Esophagus muscularis mucosa (tissue), 4 donors: Measurements from ENCODE around the gene ALKBH1.

ENCODE experiments used
- CTCF ChIP-seq, 3 experiments: fragments of 200-600 bp in 2 of 3; fragments of 450-650 bp in 1 of 3; sonication (generic) in 2 of 3; IDR thresholded peaks; one replicate each; pipeline ENCODE4 v1.5.1; 2017 to 2019; ENCODE audit warnings: antibody characterized with exemption in 3 of 3, mild to moderate bottlenecking in 2 of 3, moderate library complexity in 1 of 3
- EP300 ChIP-seq: sonication (generic); formaldehyde crosslinking; IDR thresholded peaks from one replicate; pipeline ENCODE4 v1.6.1; 2017; ENCODE audit warnings: antibody characterized with exemption
- POLR2A ChIP-seq: fragments of 450-650 bp; IDR thresholded peaks from one replicate; pipeline ENCODE4 v1.6.1; 2017; ENCODE audit warnings: antibody characterized with exemption, moderate library complexity, mild to moderate bottlenecking, low read depth
- POLR2AphosphoS5 ChIP-seq, 2 donors: sonication (generic); formaldehyde crosslinking; IDR thresholded peaks; one replicate each; pipeline ENCODE4 v1.6.1; 2017; ENCODE audit warnings: antibody characterized with exemption in 2 of 2

- no peak for TF ChIP-seq POLR2AphosphoS5 (IDR thresholded peaks at IDR 0.05)
- no peak for TF ChIP-seq CTCF (IDR thresholded peaks at IDR 0.05)
- TF ChIP-seq EP300, result no peak
- no peak for TF ChIP-seq POLR2A
Measured at GRCh38 chr14:77746064-77746702, 38.4 kb upstream of the ALKBH1 start.
